Lower lobe of right lung (tissue), 2 donors: Measurements from ENCODE around the gene PRRG3. TPM values are rescaled to one million over a fixed set of nuclear protein-coding genes. Genes with fewer than 3 reads are reported as not detected.

Experiments used
- ATAC-seq, 2 donors: fragments of 200-7000 bp; cut with Tn5 transposase; one replicate each; pipeline ENCODE4 v1.9.1; 2020 to 2022; ENCODE audit warnings: mild to moderate bottlenecking in 2 of 2, moderate library complexity in 2 of 2
- DNase-seq: peaks from one replicate; pipeline ENCODE4 v3.0.0-alpha.2; 2020
- H3K27ac ChIP-seq: fragments of 200-600 bp; one replicate; pipeline ENCODE4 v1.8.0; 2022
- H3K27me3 ChIP-seq: fragments of 200-600 bp; one replicate; pipeline ENCODE4 v1.8.0; 2022; ENCODE audit warnings: low read depth
- H3K36me3 ChIP-seq: fragments of 200-600 bp; one replicate; pipeline ENCODE4 v1.8.0; 2022; ENCODE audit warnings: mild to moderate bottlenecking
- H3K4me1 ChIP-seq: fragments of 200-600 bp; one replicate; pipeline ENCODE4 v1.8.0; 2022
- H3K4me3 ChIP-seq: fragments of 200-600 bp; one replicate; pipeline ENCODE4 v1.8.0; 2022; ENCODE audit warnings: mild to moderate bottlenecking
- H3K9me3 ChIP-seq: fragments of 200-600 bp; one replicate; pipeline ENCODE4 v1.8.0; 2022
- CTCF ChIP-seq: fragments of 200-600 bp; IDR thresholded peaks from one replicate; pipeline ENCODE4 v1.8.0; 2022; ENCODE audit warnings: antibody characterized with exemption, mild to moderate bottlenecking
- intact Hi-C: fragments of 100-400 bp; cut with DNase I; formaldehyde crosslinking; loops from one replicate; pipeline ENCODE4 v1.11.0; 2022
- total RNA-seq: library from RNA; stranded (reverse); fragmentation: NEBNext Ultra II Directional; extraction: Animal tissue kit (Norgen Biotek cat#: 25700); gene quantifications from one replicate; pipeline ENCODE4 v1.2.1, GENCODE V29; 2021
- donor health status: DM: no; HTN: yes; CAD: no; lungs with severe emphysema.

The PRRG3 gene
- total RNA-seq, 1 donor from 2014 or later: 1.1 TPM

- H3K27me3 ChIP-seq: no peaks in the 10 kb centered on the region
- H3K4me1 ChIP-seq: no peaks in the 10 kb centered on the region
- no peak overlapping the region for H3K4me3 ChIP-seq
- H3K9me3 ChIP-seq: no peaks in the 10 kb centered on the region
- no peaks in the 10 kb centered on the region for H3K36me3 ChIP-seq
- DNase-seq (no peak), ATAC-seq (no peak)
- no peak overlapping the region for H3K27ac ChIP-seq
- no peak for TF ChIP-seq CTCF
- intact Hi-C loops: no loop called here
These were observed 48.6 kb downstream of the PRRG3 start for GRCh38 chrX:151743651-151744470.

- no peak for TF ChIP-seq CTCF
- Histone ChIP-seq H3K4me1 (no peaks in the 10 kb centered on the region), H3K9me3 (no peaks in the 10 kb centered on the region), H3K36me3 (no peaks in the 10 kb centered on the region), H3K4me3 (no peak overlapping the region), H3K27ac (no peak overlapping the region), H3K27me3 (no peaks in the 10 kb centered on the region)
- DNase-seq (no peak), ATAC-seq (no peak)
- intact Hi-C loops: no loop called here
These were observed 50.4 kb downstream of the PRRG3 start for GRCh38 chrX:151745651-151746050.

GRCh38 chrX:151746502-151746901 lies 51.2 kb downstream of the PRRG3 start:
- Histone ChIP-seq H3K4me1 (no peaks in the 10 kb centered on the region), H3K9me3 (no peaks in the 10 kb centered on the region), H3K27ac (no peak overlapping the region), H3K36me3 (no peaks in the 10 kb centered on the region), H3K27me3 (no peaks in the 10 kb centered on the region), H3K4me3 (no peak overlapping the region)
- TF ChIP-seq CTCF: no peak
- DNase-seq (no peak), ATAC-seq (no peak)
- intact Hi-C loops: no loop called here

GRCh38 chrX:151750511-151750910 lies 55.3 kb downstream of the PRRG3 start:
- Histone ChIP-seq H3K27me3 (no peaks in the 10 kb centered on the region), H3K27ac (no peak overlapping the region), H3K4me1 (no peaks in the 10 kb centered on the region), H3K9me3 (no peaks in the 10 kb centered on the region), H3K4me3 (no peak overlapping the region), H3K36me3 (no peaks in the 10 kb centered on the region)
- DNase-seq (no peak), ATAC-seq (no peak)
- intact Hi-C loops: loop anchor here (10.0 kb wide), 1 partner anchor 884 kb away; the partner anchor contains the start of gene GABRQ
- TF ChIP-seq CTCF: no peak

GRCh38 chrX:151752847-151753246 lies 57.6 kb downstream of the PRRG3 start:
- no peak for TF ChIP-seq CTCF
- Histone ChIP-seq H3K27me3 (no peaks in the 10 kb centered on the region), H3K27ac (no peak overlapping the region), H3K4me1 (no peaks in the 10 kb centered on the region), H3K9me3 (no peaks in the 10 kb centered on the region), H3K36me3 (no peaks in the 10 kb centered on the region), H3K4me3 (no peak overlapping the region)
- ATAC-seq (no peak), DNase-seq (no peak)
- intact Hi-C loops: loop anchor here (10.0 kb wide), 1 partner anchor 882 kb away; the partner anchor contains the start of gene GABRQ
